ENCODE data around the gene TRMT5.

TRMT5 gene

DNA sequence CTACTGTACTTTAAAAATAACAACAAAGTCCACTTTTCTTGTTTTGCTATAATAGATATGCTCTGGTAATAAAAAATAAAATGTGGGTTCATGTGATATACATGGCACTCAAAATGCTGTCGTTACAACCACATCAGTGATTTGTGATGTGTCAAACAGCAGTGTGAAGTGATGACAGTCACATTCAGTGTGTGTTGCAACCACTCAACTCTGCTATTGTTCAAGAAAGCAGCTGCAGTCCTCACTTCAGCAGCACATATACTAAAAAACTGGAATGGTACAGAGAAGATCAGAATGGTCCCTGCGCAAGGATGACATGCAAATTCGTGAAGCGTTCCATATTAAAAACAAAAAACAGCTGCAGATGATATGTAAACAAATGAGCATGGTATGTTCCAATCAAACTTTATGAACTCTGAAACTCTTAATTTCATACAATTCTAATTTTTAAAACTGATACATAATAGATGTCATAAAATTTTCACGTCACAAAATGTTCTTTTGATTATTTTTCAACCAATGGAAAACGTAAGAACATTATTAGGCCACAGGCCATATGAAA, 6.7 kb downstream of the TRMT5 start:
- no peak for TF ChIP-seq RAD21 (IDR thresholded peaks at IDR 0.05; ENCODE audit: low read depth)
- no peak for TF ChIP-seq NFIC (IDR thresholded peaks at IDR 0.05)
- no peak for TF ChIP-seq TAF1 (IDR thresholded peaks at IDR 0.05; ENCODE audit: low read depth)
- TF ChIP-seq EGR1 (IDR thresholded peaks at IDR 0.05) = no peak
- TF ChIP-seq TCF12 (IDR thresholded peaks at IDR 0.05; ENCODE audit: low read depth) = no peak
- TF ChIP-seq YY1 (IDR thresholded peaks at IDR 0.05; ENCODE audit: low read depth) = no peak

DNA sequence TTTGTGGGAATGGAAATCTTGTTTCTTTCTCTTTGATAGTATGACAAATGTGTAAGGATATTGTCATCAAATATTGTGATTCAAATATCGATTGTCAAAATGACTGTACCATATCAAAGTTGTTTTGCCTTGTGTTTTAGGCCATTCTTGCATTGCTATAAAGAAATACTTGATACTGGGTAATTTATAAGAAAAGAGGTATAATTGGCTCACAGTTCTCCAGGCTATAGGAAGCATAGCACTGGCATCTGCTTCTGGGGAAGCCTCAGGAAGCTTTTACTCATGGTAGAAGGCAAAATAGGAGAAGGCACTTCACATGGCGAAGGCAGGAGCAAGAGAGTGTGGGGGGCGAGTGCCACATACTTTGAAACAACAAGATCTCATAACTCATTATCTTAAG, 7.8 kb downstream of the TRMT5 start:
- no peak for TF ChIP-seq TCF12 (IDR thresholded peaks at IDR 0.05; ENCODE audit: low read depth)
- no peak for TF ChIP-seq TEAD4 (IDR thresholded peaks at IDR 0.05)
- no peak for TF ChIP-seq EGR1 (IDR thresholded peaks at IDR 0.05)

GRCh38 chr14:60972295-60972694, 8.6 kb downstream of the TRMT5 start:
- TF ChIP-seq REST (IDR thresholded peaks at IDR 0.05; ENCODE audit: low read depth) = no peak
- TF ChIP-seq, protein P1, sequence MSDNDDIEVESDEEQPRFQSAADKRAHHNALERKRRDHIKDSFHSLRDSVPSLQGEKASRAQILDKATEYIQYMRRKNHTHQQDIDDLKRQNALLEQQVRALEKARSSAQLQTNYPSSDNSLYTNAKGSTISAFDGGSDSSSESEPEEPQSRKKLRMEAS (IDR thresholded peaks at IDR 0.05) = no peak
- no peak for TF ChIP-seq FOXM1 (IDR thresholded peaks at IDR 0.05; ENCODE audit: borderline replicate concordance, low read depth)
- no peak for TF ChIP-seq ZBTB7A (IDR thresholded peaks at IDR 0.05; ENCODE audit: low read depth)
- TF ChIP-seq TEAD4 (IDR thresholded peaks at IDR 0.05) = no peak
- TF ChIP-seq TAF1 (IDR thresholded peaks at IDR 0.05; ENCODE audit: low read depth) = no peak
- no peak for TF ChIP-seq NFIC (IDR thresholded peaks at IDR 0.05)
- TF ChIP-seq CEBPB (IDR thresholded peaks at IDR 0.05) = no peak
- TF ChIP-seq EP300 (IDR thresholded peaks at IDR 0.05; ENCODE audit: borderline replicate concordance) = no peak
- TF ChIP-seq EGR1 (IDR thresholded peaks at IDR 0.05) = no peak
- no peak for TF ChIP-seq RAD21 (IDR thresholded peaks at IDR 0.05; ENCODE audit: low read depth)
- no peak for TF ChIP-seq USF1 (IDR thresholded peaks at IDR 0.05)

DNA sequence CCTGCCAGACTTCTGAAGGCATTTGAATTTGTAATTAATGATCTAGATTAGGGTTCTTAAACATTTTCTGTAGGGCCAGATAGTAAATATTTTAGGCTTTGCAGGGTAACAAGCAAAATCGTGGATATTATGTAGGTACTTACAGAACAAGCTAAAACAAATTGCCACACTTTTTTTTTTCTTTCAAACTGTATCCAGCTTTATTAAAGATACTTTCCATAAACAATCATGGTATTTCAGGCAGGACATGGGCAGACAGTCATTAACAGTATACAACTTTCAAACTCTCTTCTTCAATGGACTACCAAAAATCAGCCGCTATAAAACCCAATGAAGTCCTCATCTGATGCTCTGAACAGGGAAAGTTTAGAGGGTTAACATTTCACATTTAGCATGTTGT, 9.6 kb downstream of the TRMT5 start:
- no peak for TF ChIP-seq YY1 (IDR thresholded peaks at IDR 0.05; ENCODE audit: low read depth)
- no peak for TF ChIP-seq CEBPB (IDR thresholded peaks at IDR 0.05)
- no peak for TF ChIP-seq TCF12 (IDR thresholded peaks at IDR 0.05; ENCODE audit: low read depth)

GRCh38 chr14:60970146-60970545, 10.7 kb downstream of the TRMT5 start:
- no peak for TF ChIP-seq TEAD4 (IDR thresholded peaks at IDR 0.05)
- TF ChIP-seq CEBPB (IDR thresholded peaks at IDR 0.05) = peak; percentile 55; the same call in 1 of the 2 replicates

DNA sequence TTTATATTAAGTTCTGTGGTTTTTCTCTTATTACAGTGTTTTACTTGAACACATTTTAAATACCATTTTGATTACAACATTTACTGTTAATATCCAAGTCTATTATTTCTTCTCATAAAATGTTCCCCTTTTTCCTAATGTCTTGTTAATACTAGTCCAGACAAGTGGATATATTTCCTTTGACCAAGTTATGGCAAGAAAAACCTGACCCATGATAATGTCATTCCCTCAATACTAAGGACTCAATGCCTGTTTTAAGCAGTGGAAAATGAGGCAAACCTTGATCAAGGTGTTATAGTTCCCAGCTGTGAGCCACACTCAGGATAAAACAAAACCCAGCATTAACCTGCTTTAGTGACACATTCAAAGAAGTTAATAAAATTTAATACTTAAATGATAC, 12.2 kb downstream of the TRMT5 start:
- TF ChIP-seq YY1 (IDR thresholded peaks at IDR 0.05; ENCODE audit: low read depth) = no peak
- TF ChIP-seq TAF1 (IDR thresholded peaks at IDR 0.05; ENCODE audit: low read depth) = no peak
- no peak for TF ChIP-seq EP300 (IDR thresholded peaks at IDR 0.05; ENCODE audit: borderline replicate concordance)
- TF ChIP-seq FOXM1 (IDR thresholded peaks at IDR 0.05; ENCODE audit: borderline replicate concordance, low read depth) = no peak
- no peak for TF ChIP-seq CREB1 (IDR thresholded peaks at IDR 0.05; ENCODE audit: low read depth)
- TF ChIP-seq TCF12 (IDR thresholded peaks at IDR 0.05; ENCODE audit: low read depth) = no peak
- no peak for TF ChIP-seq RAD21 (IDR thresholded peaks at IDR 0.05; ENCODE audit: low read depth)
- TF ChIP-seq, protein P1 (IDR thresholded peaks at IDR 0.05) = no peak
- TF ChIP-seq REST (IDR thresholded peaks at IDR 0.05; ENCODE audit: low read depth) = no peak
- TF ChIP-seq CEBPB (IDR thresholded peaks at IDR 0.05) = no peak
- no peak for TF ChIP-seq USF1 (IDR thresholded peaks at IDR 0.05)
- TF ChIP-seq EGR1 (IDR thresholded peaks at IDR 0.05) = no peak
- TF ChIP-seq TEAD4 (IDR thresholded peaks at IDR 0.05) = no peak
- no peak for TF ChIP-seq NFIC (IDR thresholded peaks at IDR 0.05)
- TF ChIP-seq ZBTB7A (IDR thresholded peaks at IDR 0.05; ENCODE audit: low read depth) = no peak

DNA sequence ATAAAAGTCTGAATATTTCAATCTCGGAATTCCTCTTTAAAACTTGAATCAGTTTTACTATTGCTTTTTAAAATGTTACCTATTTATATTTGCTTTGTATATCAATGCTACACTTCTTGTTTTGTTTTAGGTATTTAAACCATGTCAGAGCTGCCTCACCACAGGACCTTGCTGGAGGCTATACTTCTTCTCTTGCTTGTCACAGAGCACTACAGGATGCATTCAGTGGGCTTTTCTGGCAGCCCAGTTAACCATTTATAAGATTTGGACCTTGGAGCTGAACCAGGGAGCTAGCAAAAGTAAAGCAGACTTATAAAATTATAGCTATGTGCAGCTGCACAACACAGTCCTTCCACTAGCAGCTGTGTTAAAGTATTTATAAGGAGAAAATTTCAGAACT, 12.8 kb downstream of the TRMT5 start:
- TF ChIP-seq CEBPB (IDR thresholded peaks at IDR 0.05) (no peak), RAD21 (IDR thresholded peaks at IDR 0.05; ENCODE audit: low read depth) (no peak), NFIC (IDR thresholded peaks at IDR 0.05) (no peak), EP300 (IDR thresholded peaks at IDR 0.05; ENCODE audit: borderline replicate concordance) (no peak), EGR1 (IDR thresholded peaks at IDR 0.05) (no peak), TAF1 (IDR thresholded peaks at IDR 0.05; ENCODE audit: low read depth) (no peak), REST (IDR thresholded peaks at IDR 0.05; ENCODE audit: low read depth) (no peak)

Measured in Ishikawa (cell line).